WTC11 (cell line): Measurements from ENCODE around the gene ZDHHC14. TPM values are rescaled to one million over a fixed set of nuclear protein-coding genes. Genes with fewer than 3 reads are reported as not detected.

Source experiments
- ATAC-seq: fragments of 200-7000 bp; cut with Tn5 transposase; 2 replicates; pipeline ENCODE4 v1.10.0; 2021; ENCODE audit warnings: mild to moderate bottlenecking, moderate library complexity
- CTCF ChIA-PET: fragments of 300-600 bp; sonication (Branson Sonifier 250); formaldehyde crosslinking; loops from one replicate; lab custom pipeline; 2021; ENCODE audit warnings: antibody characterized with exemption; lab: Charles Lee
- POLR2A ChIA-PET: fragments of 350-600 bp; sonication (Branson Sonifier 250); formaldehyde crosslinking; loops from one replicate; lab custom pipeline; 2021; ENCODE audit warnings: antibody characterized with exemption; lab: Charles Lee
- DNase-seq: peaks from one replicate; pipeline ENCODE4 v3.0.0; 2021; ENCODE audit warnings: low spot score
- H3K27ac Mint-ChIP-seq: 2 replicates; pipeline ENCODE4 v1.8.0; 2021; ENCODE audit warnings: mixed read lengths
- H3K27me3 Mint-ChIP-seq: 2 replicates; pipeline ENCODE4 v1.8.0; 2021; ENCODE audit warnings: low read depth, mild to moderate bottlenecking, moderate library complexity, mixed read lengths
- H3K36me3 Mint-ChIP-seq: 2 replicates; pipeline ENCODE4 v1.8.0; 2021; ENCODE audit warnings: mixed read lengths
- H3K4me1 Mint-ChIP-seq: 2 replicates; pipeline ENCODE4 v1.8.0; 2022; ENCODE audit warnings: mixed read lengths
- H3K4me3 Mint-ChIP-seq: 2 replicates; pipeline ENCODE4 v1.8.0; 2021; ENCODE audit warnings: mild to moderate bottlenecking, moderate library complexity, mixed read lengths
- H3K9me3 Mint-ChIP-seq: 2 replicates; pipeline ENCODE4 v1.8.0; 2021; ENCODE audit warnings: mixed read lengths
- CBFB ChIP-seq: sonication (generic); formaldehyde crosslinking; IDR thresholded peaks from 2 replicates; pipeline ENCODE4 v1.8.1; 2022; ENCODE audit warnings: mild to moderate bottlenecking, low read depth, missing genetic modification reagents
- EMX1 ChIP-seq: fragments of 250-450 bp; sonication (Bioruptor Pico); IDR thresholded peaks from 2 replicates; pipeline ENCODE4 v1.8.0; 2021; ENCODE audit warnings: mild to moderate bottlenecking
- FOXJ3 ChIP-seq: sonication (generic); formaldehyde crosslinking; IDR thresholded peaks from 2 replicates; pipeline ENCODE4 v1.9.0; 2021; ENCODE audit warnings: missing genetic modification reagents, mild to moderate bottlenecking, borderline replicate concordance
- FOXP1 ChIP-seq: sonication (generic); formaldehyde crosslinking; IDR thresholded peaks from 2 replicates; pipeline ENCODE4 v1.8.0; 2022; ENCODE audit warnings: missing genetic modification reagents, mild to moderate bottlenecking, moderate library complexity, borderline replicate concordance
- HMGA2 ChIP-seq: fragments of 250-450 bp; sonication (Bioruptor Pico); IDR thresholded peaks from 2 replicates; pipeline ENCODE4 v1.4.0; 2021; ENCODE audit warnings: mild to moderate bottlenecking, moderate library complexity
- JUN ChIP-seq: sonication (generic); formaldehyde crosslinking; IDR thresholded peaks from 2 replicates; pipeline ENCODE4 v1.8.0; 2023; ENCODE audit warnings: mild to moderate bottlenecking, missing genetic modification reagents
- NFATC4 ChIP-seq: fragments of 250-450 bp; sonication (Bioruptor Pico); IDR thresholded peaks from 2 replicates; pipeline ENCODE4 v1.9.0; 2021; ENCODE audit warnings: mild to moderate bottlenecking
- NFE2L1 ChIP-seq: sonication (generic); formaldehyde crosslinking; IDR thresholded peaks from 2 replicates; pipeline ENCODE4 v1.8.1; 2023; ENCODE audit warnings: missing genetic modification reagents
- SMAD3 ChIP-seq: sonication (generic); formaldehyde crosslinking; IDR thresholded peaks from 2 replicates; pipeline ENCODE4 v1.8.0; 2022; ENCODE audit warnings: missing genetic modification reagents, mild to moderate bottlenecking, borderline replicate concordance
- SOX15 ChIP-seq: fragments of 250-450 bp; sonication (Bioruptor Pico); IDR thresholded peaks from 2 replicates; pipeline ENCODE4 v1.9.0; 2021; ENCODE audit warnings: mild to moderate bottlenecking
- SP1 ChIP-seq: sonication (generic); formaldehyde crosslinking; conservative IDR thresholded peaks from 2 replicates; pipeline ENCODE4 v1.8.1; 2022; ENCODE audit warnings: missing genetic modification reagents
- TP53 ChIP-seq: sonication (generic); formaldehyde crosslinking; IDR thresholded peaks from 2 replicates; pipeline ENCODE4 v1.8.1; 2023; ENCODE audit warnings: mild to moderate bottlenecking, missing genetic modification reagents
- ZBTB21 ChIP-seq: sonication (generic); formaldehyde crosslinking; IDR thresholded peaks from 2 replicates; pipeline ENCODE4 v1.8.1; 2023; ENCODE audit warnings: mild to moderate bottlenecking, missing genetic modification reagents, borderline replicate concordance
- ZNF317 ChIP-seq: sonication (generic); formaldehyde crosslinking; IDR thresholded peaks from 2 replicates; pipeline ENCODE4 v1.8.1; 2023; ENCODE audit warnings: low read depth, mild to moderate bottlenecking, moderate library complexity, missing genetic modification reagents, borderline replicate concordance
- total RNA-seq: library from RNA; stranded (reverse); gene quantifications from 3 replicates; pipeline ENCODE4 v1.2.3, GENCODE V29; 2021
- TF ChIP-seq, protein P1 (sequence below): fragments of 250-450 bp; sonication (Bioruptor Pico); IDR thresholded peaks from 2 replicates; pipeline ENCODE4 v2.1.2; 2022; ENCODE audit warnings: mild to moderate bottlenecking, moderate library complexity
- TF ChIP-seq, protein P2 (sequence below): sonication (generic); formaldehyde crosslinking; IDR thresholded peaks from 2 replicates; pipeline ENCODE4 v1.8.1; 2023; ENCODE audit warnings: mild to moderate bottlenecking, missing genetic modification reagents
- TF ChIP-seq, protein P3 (sequence below): fragments of 250-450 bp; sonication (Bioruptor Pico); conservative IDR thresholded peaks from 2 replicates; pipeline ENCODE4 v1.9.0; 2021; ENCODE audit warnings: mild to moderate bottlenecking
- TF ChIP-seq, protein P4 (sequence below): sonication (generic); formaldehyde crosslinking; IDR thresholded peaks from 2 replicates; pipeline ENCODE4 v1.8.1; 2022; ENCODE audit warnings: low read depth, mild to moderate bottlenecking, moderate library complexity, missing genetic modification reagents, borderline replicate concordance
- TF ChIP-seq, protein P5 (sequence below): fragments of 250-450 bp; sonication (Bioruptor Pico); IDR thresholded peaks from 2 replicates; pipeline ENCODE4 v1.9.0; 2021; ENCODE audit warnings: mild to moderate bottlenecking, borderline replicate concordance
- TF ChIP-seq, protein P6 (sequence below): sonication (generic); formaldehyde crosslinking; IDR thresholded peaks from 2 replicates; pipeline ENCODE4 v1.8.0; 2023; ENCODE audit warnings: missing genetic modification reagents

The ZDHHC14 gene
- total RNA-seq, 1 experiment from 2014 or later, result 6.6 TPM

DNA sequence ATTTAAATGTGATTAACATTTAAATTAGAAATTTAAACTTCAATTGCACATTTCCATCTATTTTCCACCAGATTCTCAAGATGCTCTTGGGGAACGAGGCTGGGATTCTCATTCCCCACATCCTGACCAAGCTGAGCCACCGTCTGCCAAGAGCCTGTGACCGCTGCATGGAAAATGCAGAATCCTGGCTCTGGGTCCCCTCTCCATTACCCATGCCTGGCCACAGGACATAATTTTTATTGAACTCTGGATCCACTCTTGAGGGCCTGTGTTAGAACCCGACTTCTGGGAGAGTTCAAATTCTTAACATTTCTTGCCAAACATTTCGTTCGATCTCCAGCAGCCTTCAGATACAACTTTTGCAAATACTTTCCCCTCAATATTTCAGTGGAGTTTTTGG lies 240.4 kb downstream of the ZDHHC14 start (continued):
- TF ChIP-seq, protein P1, sequence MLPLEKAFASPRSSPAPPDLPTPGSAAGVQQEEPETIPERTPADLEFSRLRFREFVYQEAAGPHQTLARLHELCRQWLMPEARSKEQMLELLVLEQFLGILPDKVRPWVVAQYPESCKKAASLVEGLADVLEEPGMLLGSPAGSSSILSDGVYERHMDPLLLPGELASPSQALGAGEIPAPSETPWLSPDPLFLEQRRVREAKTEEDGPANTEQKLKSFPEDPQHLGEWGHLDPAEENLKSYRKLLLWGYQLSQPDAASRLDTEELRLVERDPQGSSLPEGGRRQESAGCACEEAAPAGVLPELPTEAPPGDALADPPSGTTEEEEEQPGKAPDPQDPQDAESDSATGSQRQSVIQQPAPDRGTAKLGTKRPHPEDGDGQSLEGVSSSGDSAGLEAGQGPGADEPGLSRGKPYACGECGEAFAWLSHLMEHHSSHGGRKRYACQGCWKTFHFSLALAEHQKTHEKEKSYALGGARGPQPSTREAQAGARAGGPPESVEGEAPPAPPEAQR (CRISPR knock-in tag), result no peak
- TF ChIP-seq ZNF317 (CRISPR knock-in tag) (no peak), TP53 (CRISPR knock-in tag) (no peak), EMX1 (CRISPR knock-in tag) (no peak), CBFB (no peak), SOX15 (CRISPR knock-in tag) (no peak), SMAD3 (no peak), HMGA2 (CRISPR knock-in tag) (no peak)
- TF ChIP-seq, protein P2, sequence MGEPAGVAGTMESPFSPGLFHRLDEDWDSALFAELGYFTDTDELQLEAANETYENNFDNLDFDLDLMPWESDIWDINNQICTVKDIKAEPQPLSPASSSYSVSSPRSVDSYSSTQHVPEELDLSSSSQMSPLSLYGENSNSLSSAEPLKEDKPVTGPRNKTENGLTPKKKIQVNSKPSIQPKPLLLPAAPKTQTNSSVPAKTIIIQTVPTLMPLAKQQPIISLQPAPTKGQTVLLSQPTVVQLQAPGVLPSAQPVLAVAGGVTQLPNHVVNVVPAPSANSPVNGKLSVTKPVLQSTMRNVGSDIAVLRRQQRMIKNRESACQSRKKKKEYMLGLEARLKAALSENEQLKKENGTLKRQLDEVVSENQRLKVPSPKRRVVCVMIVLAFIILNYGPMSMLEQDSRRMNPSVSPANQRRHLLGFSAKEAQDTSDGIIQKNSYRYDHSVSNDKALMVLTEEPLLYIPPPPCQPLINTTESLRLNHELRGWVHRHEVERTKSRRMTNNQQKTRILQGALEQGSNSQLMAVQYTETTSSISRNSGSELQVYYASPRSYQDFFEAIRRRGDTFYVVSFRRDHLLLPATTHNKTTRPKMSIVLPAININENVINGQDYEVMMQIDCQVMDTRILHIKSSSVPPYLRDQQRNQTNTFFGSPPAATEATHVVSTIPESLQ, result no peak
- TF ChIP-seq, all 79 proteins: peak for 0

DNA sequence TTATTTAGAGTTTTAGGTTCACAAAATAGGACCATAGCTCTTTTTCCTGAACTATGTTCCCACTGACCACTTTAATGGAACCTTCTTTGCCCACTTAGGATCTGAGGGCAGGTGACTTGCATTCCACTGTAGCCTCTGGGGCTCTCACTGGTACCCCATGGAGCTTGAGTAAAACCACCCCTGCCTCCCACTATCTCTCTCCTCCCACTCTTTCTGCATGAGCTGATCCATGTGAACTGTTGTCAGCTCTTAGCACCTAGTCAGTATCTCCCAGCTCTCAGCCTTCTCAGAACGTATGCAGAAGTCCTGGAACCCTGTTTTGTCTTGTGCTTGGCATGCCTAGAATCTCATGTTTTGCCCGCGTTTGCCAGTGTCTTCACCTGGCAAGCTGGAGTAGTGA lies 241.4 kb downstream of the ZDHHC14 start:
- H3K9me3 Mint-ChIP-seq, result peaks cover 15% of the 10 kb centered on the region
- no peak overlapping the region for H3K4me3 Mint-ChIP-seq
- peaks cover 12% of the 10 kb centered on the region for H3K36me3 Mint-ChIP-seq
- ATAC-seq (no peak), DNase-seq (no peak)
- POLR2A ChIA-PET, result no interaction called here
- H3K27ac Mint-ChIP-seq, result no peak overlapping the region
- peaks cover 26% of the 10 kb centered on the region for H3K4me1 Mint-ChIP-seq
- CTCF ChIA-PET, result no interaction called here
- TF ChIP-seq, protein P3, sequence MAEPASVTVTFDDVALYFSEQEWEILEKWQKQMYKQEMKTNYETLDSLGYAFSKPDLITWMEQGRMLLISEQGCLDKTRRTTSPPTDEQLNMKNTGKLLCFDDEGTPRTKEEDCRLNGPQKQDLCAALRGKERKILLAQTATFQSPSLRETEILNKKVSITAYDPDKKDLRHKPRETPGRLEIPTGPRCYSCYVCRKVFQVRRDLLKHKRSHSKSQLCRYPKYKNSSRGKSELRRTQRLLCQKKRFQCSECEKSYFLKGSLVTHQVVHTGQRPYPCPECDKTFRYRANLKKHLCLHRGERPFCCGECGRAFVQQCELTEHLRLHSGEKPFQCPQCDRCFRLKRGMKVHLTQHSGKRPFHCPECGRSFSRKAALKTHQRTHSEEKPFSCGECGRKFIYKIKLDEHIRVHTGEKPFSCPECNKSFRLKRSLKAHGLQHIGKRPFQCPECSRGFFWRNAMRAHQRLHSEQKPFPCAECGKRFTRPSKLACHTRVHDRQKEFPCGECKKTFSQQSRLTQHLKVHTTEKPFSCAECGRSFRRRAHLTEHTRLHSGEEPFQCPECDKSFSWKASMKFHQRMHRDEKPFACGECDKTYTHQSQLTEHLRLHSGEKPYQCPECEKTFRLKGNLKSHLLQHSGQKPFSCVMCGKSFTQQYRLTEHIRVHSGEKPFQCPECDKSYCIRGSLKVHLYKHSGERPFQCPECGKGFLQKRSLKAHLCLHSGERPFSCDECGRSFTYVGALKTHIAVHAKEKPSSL, result no peak
- TF ChIP-seq, all 79 proteins: peak for 0
- H3K27me3 Mint-ChIP-seq, result no peaks in the 10 kb centered on the region

DNA sequence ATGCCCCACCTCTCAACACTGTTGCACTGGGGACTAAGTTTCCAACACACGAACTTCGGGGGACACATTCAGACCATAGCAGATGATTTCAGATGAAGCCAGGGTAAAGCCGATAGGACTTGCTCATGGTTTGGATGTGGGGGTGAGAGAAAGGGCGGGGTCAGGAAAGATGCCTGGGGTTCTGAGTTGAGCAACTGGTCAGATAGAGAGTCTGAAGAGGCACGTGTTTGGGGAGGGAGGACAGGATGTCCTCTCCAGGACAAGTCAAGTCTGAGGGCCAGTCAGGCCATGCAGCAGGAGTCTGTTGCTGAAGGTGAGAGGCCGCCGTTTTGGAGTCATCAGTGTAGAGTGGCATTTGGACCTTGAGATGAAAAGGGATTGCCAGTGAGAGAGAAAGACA lies 244.1 kb downstream of the ZDHHC14 start:
- H3K27ac Mint-ChIP-seq, result 0 out of 2 replicates have a peak overlapping the region, but pooled peaks have one; percentile 5
- peaks cover 9% of the 10 kb centered on the region for H3K9me3 Mint-ChIP-seq
- DNase-seq, result no peak
- ChIA-PET CTCF (no interaction called here), POLR2A (no interaction called here)
- H3K27me3 Mint-ChIP-seq, result no peaks in the 10 kb centered on the region
- ATAC-seq, result no peak
- no peak overlapping the region for H3K4me3 Mint-ChIP-seq
- peaks cover 36% of the 10 kb centered on the region for H3K4me1 Mint-ChIP-seq
- H3K36me3 Mint-ChIP-seq, result peaks cover 3% of the 10 kb centered on the region
- TF ChIP-seq FOXP1 (no peak), JUN (CRISPR knock-in tag) (no peak), NFATC4 (CRISPR knock-in tag) (no peak), FOXJ3 (CRISPR knock-in tag) (no peak), SP1 (no peak), ZBTB21 (CRISPR knock-in tag) (no peak), NFE2L1 (CRISPR knock-in tag) (no peak)
- TF ChIP-seq, protein P3, result no peak
- TF ChIP-seq, protein P4, sequence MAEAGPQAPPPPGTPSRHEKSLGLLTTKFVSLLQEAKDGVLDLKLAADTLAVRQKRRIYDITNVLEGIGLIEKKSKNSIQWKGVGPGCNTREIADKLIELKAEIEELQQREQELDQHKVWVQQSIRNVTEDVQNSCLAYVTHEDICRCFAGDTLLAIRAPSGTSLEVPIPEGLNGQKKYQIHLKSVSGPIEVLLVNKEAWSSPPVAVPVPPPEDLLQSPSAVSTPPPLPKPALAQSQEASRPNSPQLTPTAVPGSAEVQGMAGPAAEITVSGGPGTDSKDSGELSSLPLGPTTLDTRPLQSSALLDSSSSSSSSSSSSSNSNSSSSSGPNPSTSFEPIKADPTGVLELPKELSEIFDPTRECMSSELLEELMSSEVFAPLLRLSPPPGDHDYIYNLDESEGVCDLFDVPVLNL (CRISPR knock-in tag), result no peak
- TF ChIP-seq, protein P5, sequence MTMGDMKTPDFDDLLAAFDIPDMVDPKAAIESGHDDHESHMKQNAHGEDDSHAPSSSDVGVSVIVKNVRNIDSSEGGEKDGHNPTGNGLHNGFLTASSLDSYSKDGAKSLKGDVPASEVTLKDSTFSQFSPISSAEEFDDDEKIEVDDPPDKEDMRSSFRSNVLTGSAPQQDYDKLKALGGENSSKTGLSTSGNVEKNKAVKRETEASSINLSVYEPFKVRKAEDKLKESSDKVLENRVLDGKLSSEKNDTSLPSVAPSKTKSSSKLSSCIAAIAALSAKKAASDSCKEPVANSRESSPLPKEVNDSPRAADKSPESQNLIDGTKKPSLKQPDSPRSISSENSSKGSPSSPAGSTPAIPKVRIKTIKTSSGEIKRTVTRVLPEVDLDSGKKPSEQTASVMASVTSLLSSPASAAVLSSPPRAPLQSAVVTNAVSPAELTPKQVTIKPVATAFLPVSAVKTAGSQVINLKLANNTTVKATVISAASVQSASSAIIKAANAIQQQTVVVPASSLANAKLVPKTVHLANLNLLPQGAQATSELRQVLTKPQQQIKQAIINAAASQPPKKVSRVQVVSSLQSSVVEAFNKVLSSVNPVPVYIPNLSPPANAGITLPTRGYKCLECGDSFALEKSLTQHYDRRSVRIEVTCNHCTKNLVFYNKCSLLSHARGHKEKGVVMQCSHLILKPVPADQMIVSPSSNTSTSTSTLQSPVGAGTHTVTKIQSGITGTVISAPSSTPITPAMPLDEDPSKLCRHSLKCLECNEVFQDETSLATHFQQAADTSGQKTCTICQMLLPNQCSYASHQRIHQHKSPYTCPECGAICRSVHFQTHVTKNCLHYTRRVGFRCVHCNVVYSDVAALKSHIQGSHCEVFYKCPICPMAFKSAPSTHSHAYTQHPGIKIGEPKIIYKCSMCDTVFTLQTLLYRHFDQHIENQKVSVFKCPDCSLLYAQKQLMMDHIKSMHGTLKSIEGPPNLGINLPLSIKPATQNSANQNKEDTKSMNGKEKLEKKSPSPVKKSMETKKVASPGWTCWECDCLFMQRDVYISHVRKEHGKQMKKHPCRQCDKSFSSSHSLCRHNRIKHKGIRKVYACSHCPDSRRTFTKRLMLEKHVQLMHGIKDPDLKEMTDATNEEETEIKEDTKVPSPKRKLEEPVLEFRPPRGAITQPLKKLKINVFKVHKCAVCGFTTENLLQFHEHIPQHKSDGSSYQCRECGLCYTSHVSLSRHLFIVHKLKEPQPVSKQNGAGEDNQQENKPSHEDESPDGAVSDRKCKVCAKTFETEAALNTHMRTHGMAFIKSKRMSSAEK (CRISPR knock-in tag), result no peak
- TF ChIP-seq, protein P6, sequence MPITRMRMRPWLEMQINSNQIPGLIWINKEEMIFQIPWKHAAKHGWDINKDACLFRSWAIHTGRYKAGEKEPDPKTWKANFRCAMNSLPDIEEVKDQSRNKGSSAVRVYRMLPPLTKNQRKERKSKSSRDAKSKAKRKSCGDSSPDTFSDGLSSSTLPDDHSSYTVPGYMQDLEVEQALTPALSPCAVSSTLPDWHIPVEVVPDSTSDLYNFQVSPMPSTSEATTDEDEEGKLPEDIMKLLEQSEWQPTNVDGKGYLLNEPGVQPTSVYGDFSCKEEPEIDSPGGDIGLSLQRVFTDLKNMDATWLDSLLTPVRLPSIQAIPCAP (CRISPR knock-in tag), result no peak
